Measurements from ENCODE around the gene GNAS.

Gene GNAS

DNA sequence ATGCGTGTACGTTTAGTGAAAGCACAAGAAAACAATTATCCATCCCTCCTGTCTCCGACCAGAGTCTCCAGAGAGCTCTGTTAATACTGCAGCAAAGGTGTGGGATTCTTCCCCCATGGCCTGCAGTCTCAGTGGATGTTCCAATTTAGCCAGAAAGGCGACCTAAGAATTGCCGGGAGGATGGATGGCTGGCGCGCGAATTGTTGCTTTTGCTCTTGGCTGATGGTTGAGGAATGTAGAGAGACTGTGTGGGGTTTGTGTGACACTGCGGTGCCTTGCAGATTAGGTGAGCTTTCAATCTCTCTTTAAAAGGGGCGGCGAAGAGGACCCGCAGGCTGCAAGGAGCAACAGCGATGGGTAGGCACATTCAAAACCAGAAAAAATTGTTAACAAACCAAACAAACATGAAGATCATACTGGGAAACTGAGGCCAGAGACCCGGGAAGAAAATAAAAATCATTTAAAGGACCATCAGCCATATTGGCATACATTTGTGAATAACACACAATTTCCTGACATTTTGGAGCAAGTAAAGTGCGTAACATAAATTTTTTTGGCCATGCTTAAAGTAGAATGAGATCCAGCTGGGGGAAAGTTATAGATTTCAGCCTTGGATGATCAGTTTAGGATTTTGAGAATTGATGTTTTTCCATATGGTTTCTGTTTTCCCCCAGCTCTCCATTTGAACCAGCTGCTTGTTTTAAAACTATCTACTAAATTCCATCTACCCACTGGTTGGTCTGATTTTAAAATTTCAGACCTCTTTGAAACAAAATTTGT is 46.3 kb downstream of the GNAS start:
- no peak for DNase-seq (ENCODE audit: low read depth in 2 of 2)

DNA sequence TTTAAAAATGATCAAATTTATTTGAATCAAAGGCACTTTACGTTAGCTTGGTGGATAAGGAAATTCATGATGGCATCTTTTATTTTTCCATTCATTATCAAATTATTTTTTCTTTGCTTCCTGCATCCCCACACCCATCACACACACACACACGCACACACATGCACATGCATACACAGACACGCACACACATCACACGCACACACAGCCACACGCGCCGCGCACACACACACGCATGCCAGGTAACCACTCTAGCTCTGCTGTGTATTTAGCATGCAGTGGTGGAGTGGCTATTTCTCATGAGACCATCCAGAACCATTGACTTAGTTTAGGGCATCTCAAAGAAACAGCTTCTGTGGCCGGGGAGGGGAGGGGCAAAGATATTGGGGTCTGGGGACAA is 47.0 kb downstream of the GNAS start:
- DNase-seq (ENCODE audit: low read depth in 2 of 2), result no peak

DNA sequence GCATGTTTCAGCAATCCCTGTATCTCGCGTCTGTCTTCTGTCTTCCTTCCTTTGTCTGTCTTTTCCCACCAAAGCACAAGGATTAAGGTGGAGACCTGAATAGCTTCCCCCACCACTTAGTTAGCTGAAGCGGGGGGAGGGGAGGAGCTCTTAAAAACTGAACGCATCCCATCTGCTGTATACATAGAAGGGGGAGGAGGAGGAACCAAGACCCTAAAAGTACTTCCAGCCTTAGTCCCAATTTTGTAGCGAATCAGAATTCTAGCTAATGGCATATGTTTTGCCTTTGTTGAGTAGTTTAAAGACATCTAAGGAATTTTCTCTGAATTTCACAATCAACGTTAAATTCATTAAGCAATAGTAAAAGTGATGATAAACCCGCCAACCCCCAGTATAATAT is 47.9 kb downstream of the GNAS start:
- no peak for DNase-seq (ENCODE audit: low read depth in 2 of 2)

DNA sequence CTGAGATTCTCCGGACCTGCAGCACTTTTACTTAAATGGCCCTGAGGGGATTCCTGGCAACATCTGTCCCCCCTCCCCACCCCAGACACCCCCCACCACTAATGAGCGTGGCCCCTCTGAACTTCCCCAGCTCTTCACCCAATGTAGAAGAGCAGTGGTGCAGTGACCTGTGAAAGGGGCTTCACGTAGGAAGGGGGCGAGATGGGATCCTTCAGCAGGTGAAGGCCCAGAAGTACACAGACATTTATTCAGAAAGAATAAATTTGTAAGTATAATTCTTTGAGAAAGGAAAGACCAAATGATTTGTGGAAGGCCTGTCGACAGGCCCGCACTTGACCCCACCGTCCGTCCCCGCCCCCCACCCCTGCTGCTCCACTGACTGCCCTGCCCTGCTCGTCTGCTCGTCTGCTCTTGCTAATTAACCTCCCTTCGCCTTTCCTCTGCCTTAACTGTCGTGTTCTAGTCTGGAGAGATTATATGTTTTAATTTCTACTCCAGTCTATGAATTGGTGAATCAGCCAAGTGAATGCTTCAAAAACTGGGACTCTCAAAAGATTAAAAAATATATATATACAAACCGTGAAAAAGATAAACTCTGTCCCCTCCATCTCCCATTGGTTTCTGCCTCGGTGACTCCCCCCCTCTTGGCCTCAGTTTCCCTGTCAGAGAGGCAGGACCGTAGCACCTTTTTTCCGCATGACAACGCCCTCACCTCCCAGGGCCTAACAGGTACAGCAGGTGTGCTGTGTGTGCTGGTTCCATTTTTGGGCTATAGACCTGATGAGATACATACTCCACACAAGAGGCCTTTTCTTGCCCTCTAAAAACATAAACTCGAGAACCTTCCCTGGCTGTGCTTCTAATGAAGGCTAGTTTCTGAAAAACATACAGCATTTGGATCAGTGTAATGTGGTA is 49.2 kb downstream of the GNAS start:
- DNase-seq (ENCODE audit: low read depth in 2 of 2), result no peak

DNA sequence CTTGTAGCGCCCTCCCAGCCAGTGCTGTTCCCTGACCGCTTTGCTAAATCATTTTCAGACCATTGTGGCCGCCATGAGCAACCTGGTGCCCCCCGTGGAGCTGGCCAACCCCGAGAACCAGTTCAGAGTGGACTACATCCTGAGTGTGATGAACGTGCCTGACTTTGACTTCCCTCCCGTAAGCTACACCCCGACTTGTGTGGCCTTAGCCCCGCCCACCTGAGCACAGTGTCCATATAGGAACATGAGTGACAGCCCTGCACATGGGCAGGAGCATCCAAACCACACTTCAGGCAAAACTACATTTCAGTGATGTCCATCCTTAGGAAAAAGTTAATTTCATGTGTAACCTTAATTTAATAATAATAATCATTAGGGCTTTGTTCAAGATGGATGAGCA is 51.1 kb downstream of the GNAS start:
- DNase-seq (ENCODE audit: low read depth in 2 of 2), result no peak

DNA sequence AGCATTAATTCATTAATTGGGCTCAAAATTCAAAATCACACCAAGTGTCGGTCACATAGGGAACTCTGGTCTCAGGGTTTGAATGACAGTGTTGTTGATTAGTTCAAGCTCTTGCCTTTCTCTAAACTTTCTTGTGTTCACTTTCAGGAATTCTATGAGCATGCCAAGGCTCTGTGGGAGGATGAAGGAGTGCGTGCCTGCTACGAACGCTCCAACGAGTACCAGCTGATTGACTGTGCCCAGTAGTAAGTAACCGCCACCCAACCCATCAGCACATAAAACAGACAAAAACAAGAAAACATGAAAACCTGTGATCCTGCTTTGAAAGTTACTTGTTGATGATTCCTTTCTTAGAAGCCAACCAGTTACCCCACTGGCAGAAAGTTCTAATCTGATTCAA is 52.7 kb downstream of the GNAS start:
- DNase-seq (ENCODE audit: low read depth in 2 of 2), result no peak

DNA sequence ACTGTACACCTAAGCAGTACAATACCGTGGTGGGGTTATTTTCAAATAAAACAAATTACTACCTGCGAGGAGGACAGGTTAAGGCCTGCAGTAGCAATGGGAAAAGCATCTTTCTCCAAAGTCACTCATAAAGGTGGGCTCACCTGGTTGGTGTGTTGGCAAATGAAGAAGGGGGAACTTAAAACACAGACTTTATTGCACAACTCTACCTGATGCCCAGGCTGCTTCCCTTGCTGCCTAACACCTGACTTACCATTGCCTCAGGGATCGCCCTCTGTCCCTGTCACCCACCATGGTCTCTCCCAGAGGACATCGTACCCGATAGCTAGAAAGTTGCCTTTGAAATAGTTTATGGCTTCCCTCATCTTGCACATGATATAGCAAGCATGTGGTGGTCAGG is 53.6 kb downstream of the GNAS start:
- DNase-seq (ENCODE audit: low read depth in 2 of 2), result no peak

DNA sequence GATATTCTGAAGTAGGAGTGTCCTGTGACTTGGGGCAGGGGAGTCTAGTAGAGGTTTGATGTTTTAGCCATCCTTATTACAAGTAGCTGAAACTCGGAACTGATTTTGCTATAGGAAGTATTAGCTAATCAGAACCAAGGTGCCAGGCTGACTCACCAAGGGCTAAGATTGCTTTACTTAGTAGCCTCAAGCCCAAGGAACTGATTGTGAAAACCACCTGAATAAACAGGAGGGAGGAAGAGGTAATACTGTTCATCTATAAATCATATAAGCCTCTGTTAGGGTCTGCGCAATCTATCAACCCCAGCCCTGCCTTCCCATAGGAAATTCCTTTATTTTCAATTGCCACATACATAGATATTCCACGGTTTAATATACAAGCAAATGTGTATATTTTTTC is 54.4 kb downstream of the GNAS start:
- DNase-seq (ENCODE audit: low read depth in 2 of 2), result no peak

DNA sequence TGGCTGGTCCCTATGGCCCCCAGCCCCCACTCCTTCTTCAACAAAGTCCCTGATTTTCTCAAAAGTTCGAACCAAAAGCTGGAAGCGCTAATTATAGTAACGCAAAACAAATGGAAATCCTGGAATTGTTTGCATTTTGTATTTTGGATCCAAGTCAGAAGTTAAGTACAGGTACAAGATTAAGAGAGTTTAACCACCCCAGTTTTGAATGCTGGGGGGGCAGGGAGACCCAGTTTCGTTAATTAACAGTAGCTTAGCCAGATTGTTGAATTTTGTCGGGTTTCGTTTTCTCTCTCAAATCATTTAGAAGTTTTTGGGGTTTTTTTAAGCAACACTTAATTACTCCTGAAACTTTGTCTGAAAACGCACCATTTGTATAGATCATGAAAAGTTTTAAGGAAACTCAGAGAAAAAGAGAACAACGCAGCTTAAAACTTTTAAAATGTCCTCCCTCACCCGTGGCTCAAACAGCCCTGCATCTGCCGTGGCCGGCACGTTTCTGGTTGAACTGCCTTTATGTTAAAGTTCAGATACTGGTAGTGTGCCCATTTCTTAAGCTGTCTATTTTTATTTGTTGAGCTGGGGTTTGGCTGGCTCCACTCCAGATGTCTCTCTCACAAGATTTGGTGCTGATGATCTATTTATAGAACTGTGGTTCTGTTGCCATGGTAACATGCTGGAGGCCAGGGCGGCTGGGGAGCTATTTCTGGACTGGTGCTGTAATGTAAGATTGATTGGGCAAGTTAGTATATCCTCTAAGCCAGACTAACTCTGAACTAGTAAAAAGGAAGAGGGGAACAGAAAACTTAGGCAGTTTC is 55.0 kb downstream of the GNAS start:
- DNase-seq (ENCODE audit: low read depth in 2 of 2), result peak in 1 of 2 donors; percentile 45

DNA sequence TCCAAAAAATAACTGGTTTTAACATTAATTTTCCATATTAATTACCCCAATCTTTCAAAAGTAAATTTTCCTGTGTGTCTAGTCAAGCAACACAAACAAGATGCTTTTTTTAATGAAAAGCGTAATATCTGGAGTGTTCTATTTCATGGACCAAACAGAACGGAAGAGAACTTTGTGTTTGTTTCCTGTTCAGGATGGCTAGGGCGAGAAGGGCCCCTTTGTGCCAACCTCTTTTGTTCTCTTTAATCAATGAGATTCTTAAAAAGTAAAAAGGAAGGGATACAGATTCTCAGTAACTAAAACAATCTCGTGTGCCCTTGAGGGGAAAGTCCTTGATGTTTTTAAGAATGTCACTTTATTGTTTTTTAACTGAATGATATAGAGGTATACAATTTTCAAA is 55.7 kb downstream of the GNAS start:
- no peak for DNase-seq (ENCODE audit: low read depth in 2 of 2)

DNA sequence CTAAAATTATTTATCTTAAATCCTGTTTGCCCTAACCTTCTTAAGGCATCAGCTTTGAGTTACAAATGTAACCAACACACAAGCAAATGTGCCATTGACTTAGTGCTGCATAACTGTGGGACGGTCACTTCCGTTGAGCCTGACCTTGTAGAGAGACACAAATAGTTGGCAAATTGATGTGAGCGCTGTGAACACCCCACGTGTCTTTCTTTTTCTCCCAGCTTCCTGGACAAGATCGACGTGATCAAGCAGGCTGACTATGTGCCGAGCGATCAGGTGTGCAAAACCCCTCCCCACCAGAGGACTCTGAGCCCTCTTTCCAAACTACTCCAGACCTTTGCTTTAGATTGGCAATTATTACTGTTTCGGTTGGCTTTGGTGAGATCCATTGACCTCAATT is 56.4 kb downstream of the GNAS start:
- no peak for DNase-seq (ENCODE audit: low read depth in 2 of 2)

DNA sequence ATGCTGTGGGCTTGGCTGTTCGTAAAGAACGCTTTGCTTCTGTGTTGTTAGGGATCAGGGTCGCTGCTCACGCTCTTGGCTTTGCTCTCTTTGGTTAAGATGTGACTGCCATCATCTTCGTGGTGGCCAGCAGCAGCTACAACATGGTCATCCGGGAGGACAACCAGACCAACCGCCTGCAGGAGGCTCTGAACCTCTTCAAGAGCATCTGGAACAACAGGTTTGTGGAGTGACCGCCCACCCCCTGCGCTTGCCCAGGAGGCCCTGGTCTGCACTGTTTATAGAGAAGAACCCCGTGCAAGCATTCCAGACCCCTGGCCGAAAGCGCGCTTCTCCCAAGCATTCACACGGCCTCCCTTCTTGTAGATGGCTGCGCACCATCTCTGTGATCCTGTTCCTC is 57.1 kb downstream of the GNAS start:
- no peak for DNase-seq (ENCODE audit: low read depth in 2 of 2)

DNA sequence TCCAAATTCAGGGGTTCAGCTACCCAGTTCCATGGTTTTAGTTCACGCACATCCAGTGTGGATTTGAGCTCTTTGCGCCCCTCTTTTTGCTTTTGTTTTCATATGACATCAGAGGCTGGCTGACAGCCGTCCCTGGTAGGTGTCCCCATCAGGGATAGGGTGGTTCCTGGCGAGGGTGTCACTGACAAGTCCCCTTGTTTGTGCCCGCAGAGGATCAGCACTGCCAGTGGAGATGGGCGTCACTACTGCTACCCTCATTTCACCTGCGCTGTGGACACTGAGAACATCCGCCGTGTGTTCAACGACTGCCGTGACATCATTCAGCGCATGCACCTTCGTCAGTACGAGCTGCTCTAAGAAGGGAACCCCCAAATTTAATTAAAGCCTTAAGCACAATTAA is 58.0 kb downstream of the GNAS start:
- no peak for DNase-seq (ENCODE audit: low read depth in 2 of 2)

DNA sequence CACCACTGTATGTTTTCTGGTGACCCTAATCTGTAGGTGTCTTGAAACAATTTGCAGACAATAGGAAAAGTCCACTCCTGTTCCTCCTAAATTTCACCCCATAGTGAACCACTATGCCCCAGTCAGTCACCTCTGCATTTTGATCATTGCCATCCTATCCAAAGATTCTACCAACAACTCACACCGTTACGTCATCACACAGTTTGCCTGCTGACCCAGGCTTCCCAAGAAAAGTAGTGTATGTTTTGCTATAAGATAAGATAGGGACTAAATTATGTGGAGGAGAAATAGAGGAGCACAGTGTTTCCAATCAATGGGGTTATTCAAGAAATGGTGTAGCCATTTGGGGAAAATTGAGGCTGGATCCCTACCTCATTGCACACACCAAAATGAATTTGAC is 58.8 kb downstream of the GNAS start:
- no peak for DNase-seq (ENCODE audit: low read depth in 2 of 2)

DNA sequence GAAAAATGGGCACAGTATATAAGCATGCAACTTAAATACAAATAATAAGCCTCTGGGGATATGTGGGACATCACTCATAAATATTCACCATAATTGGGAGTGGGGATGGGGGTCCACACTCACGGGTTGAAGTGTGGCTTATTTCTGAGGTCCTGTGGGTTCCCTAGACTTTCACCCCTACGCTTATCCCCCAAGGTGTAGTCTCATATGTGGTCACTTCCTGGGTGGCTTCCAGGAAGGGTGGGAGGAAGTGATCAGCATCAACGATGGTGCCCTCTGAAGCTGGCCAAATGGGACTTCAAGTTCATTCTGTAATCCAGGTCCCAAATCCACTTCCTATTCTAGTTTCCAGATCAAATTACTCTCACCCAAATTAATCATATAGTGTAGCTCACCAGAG is 59.5 kb downstream of the GNAS start:
- no peak for DNase-seq (ENCODE audit: low read depth in 2 of 2)

DNA sequence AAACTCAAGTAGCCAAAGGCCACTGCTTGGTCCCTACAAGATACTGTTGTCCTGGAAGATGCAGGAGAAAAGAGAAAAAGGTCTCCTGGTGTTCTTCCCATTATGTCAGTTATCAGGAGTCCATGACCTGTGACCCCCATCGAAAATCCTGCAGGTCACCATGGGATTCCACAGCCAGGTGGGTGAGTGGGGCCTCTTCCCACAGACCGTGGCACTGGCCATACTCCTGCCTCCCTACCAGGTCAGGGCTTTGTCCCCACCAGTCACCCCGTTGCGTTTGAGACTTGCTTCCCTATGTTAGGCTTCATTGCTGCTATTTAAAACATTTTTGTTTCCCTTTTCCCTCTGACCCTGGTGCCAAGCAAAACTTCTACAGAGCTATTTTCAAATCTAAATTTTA is 60.6 kb downstream of the GNAS start:
- DNase-seq (ENCODE audit: low read depth in 2 of 2), result no peak

DNA sequence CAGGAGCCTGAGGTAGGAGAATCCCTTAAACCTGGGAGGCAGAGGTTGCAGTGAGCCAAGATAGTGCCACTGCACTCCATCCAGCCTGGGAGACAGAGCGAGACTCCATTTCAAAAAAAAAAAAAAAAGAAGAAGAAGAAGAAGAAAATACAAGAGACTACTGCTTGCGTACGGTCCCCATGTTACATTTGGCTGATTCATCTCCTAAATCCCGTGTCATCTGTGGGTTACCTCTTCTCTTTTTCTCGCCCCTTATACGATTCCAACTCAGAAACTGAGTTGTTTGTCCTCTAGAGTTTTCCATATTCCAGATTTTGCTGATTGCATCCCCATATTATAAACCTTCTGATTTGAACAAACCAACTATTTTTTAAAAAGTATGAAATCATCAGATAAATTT is 66.1 kb downstream of the GNAS start:
- no peak for DNase-seq (ENCODE audit: low read depth in 2 of 2)

DNA sequence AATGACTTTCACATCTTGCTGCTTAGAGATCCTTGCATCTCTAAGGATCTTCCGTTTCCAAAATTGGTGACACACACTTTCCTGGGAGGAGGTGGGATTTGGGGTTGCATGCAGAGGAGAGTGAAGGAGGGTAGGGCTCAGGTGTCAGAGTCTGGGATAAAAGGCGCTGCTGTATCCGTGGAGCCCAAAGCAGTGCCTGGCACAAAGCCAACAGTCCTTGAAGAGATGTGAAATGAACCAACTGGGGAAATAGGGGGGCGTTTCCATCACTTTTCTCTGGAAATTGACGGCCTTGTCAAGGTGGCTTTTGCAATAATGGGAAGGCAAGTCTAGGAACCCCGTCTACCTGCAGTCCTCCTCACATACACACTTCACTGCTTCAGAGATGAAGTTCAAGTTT is 69.0 kb downstream of the GNAS start:
- no peak for DNase-seq (ENCODE audit: low read depth in 2 of 2)

DNA sequence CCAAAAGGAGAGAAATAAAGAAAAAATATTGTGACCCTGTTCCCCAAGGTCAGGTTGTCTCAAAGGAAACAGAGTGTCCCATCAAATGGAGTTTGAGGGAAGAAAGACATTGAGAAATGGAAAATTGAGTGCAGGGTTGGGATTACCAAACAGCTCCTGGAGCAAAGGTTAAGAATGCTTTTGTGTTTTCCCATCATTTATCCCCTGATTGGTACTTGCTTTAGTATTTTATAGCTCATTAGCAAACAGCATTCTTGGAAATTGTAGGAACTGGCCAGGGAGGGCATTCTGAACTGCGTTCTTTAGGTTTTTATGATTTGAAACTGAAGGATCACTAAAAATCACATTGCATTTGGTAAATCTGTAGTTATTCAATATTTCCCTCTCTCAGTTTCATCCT is 69.5 kb downstream of the GNAS start:
- no peak for DNase-seq (ENCODE audit: low read depth in 2 of 2)

DNA sequence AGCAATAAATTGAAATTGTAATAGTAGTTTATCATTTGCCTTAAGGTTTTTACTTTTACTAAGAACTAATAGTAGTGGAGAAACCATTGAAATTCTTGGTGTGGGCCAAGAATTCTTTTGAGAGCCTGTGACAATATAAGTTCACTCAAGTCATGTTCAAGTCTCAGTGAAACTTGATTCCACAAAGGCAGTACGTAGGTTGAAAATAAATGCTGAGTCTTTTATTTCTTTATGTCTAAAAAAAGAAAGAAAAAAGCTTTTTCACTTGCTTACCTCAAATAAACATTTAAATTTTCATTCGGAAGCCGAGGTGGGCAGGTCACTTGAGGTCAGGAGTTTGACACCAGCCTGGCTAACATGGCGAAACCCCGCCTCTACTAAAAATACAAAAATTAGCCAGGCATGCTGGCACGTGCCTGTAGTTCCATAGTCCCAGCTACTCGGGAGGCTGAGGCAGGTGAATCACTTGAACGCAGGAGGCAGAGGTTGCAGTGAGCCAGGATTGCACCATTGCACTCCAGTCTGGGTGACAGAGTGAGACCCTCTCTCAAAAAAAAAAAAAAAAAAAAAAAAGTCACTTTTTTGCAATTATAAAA is 70.7 kb downstream of the GNAS start:
- no peak for DNase-seq (ENCODE audit: low read depth in 2 of 2)

DNA sequence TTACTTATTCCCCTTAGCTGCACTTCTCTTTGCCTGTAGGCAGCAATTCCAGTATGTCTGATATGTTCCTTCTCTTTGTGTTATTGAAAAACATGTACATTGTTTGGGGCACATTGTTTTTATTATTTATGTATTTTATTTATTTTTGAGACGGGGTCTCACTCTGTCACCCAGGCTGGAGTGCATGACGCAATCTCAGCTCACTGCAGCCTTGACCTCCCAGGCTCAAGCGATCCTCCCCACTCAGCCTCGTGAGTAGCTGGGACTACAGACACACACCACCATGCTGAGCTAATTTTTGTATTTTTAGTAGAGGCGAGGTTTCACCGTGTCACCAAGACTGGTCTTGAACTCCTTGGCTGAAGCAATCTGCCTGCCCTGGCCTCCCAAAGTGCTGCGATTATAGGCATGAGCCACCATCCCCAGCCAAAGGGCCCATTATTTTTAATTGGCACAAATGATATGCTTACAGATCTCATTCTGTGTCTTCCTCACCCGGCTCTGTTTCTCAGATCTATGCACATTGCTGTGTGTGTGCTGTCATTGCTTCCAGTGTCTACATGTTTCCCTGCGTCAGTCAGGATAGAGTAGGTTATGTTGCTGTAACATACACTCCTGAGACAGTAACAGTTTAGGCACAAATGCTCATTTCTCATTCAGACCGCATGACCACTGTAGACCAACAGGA is 74.4 kb downstream of the GNAS start:
- no peak for DNase-seq (ENCODE audit: low read depth in 2 of 2)
